Dermis blood vessel endothelial cell (primary cell): ENCODE results near the gene GABPB2. TPM values are rescaled to one million over a fixed set of nuclear protein-coding genes. Genes with fewer than 3 reads are reported as not detected.
A peak's percentile ranks its signal among the peaks of the same experiment; 100 is the strongest.
"Not testable (repeated sequence)": the region's sequence is repeated elsewhere in the genome, so short reads cannot be mapped to it uniquely, and the experiment has no call there.

Source experiments
- DNase-seq: peaks from one replicate; pipeline ENCODE4 v3.0.0; 2010
- total RNA-seq: library from RNA; depleted of rRNA; stranded (reverse); fragments of >200 nt; gene quantifications from 2 replicates; pipeline ENCODE4 v1.2.3, GENCODE V29; 2014

GABPB2 gene
- total RNA-seq, 1 donor from 2014 or later: 6.3 TPM

DNA sequence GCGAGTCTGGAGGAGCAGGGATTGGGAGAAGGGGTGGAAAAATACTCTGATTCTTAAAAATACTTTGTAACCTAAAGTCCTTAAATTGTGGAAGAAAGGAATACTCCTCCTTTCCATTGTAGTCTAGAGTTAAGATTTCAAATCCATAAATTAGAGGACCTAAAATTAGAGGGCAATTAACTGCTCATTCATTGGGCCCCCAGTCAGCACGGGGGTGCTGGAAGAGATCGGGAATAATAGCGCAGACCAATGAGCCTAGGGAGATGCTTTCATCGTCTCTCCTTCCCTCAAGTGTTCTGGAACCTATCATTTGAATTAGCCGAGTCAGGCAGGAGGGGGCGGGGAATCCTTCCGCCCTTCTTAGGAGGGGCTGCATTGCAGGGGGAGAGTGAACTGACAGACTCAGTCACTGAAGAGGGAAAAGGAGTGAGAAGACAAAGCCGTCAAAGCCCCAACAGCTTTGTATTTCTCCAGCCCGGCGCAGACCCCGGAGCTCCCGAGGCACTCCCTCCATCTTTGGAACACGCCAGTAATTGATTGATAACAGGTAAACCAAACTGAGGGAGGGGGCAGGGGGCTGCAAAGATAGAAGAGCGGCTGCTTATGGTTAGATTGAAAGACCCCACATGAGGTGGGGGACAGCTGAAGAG, 10.4 kb upstream of the GABPB2 start, which contains the start of gene MLLT11:
TSS of gene MLLT11 (plus strand) at position 391 of the 650 bp plus-strand sequence. CDS start 6,828 bp downstream, outside the sequence.
- DNase-seq: peak; percentile 63

GRCh38 chr1:151060657-151061421, 9.7 kb upstream of the GABPB2 start:
- DNase-seq: peak; percentile 24

- no peak for DNase-seq
These were observed 8.9 kb upstream of the GABPB2 start for GRCh38 chr1:151061704-151062103.

- peak; percentile 48 for DNase-seq
These were observed 7.7 kb upstream of the GABPB2 start for GRCh38 chr1:151062741-151063371.

GRCh38 chr1:151065089-151065645, 5.4 kb upstream of the GABPB2 start:
- DNase-seq: no peak

DNA sequence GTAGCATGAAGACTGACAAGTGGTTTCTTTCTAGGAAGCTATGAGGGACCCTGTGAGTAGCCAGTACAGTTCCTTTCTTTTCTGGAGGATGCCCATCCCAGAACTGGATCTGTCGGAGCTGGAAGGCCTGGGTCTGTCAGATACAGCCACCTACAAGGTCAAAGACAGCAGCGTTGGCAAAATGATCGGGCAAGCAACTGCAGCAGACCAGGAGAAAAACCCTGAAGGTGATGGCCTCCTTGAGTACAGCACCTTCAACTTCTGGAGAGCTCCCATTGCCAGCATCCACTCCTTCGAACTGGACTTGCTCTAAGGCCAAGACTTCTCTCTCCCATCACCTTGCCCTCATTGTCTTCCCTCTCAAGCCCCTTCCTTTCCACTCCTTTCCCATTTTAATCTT, 3.4 kb upstream of the GABPB2 start:
- no peak for DNase-seq

- DNase-seq: no peak
These were observed 1.5 kb upstream of the GABPB2 start for GRCh38 chr1:151069103-151069486.

DNA sequence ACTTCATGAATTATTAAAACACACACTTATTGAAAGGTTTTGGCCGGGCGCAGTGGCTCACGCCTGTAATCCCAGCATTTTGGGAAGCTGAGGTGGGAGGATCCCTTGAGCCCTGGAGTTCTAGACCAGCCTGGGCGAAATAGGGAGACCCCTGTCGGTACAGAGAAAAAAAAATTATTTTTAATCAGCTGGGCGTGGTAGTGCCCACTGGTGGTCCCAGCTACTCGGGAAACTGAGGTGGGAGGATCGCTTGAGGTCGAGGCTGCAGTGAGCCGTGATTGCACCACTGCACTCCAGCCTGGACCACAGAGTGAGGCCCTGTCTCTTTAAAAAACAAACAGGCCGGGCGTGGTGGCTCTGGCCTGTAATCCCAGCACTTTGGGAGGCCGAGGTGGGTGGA, 1.7 kb downstream of the GABPB2 start:
- DNase-seq: no peak

- DNase-seq: no peak
These were observed 15.5 kb downstream of the GABPB2 start for GRCh38 chr1:151085953-151086559.

- not testable (repeated sequence) for DNase-seq
These were observed 26.9 kb downstream of the GABPB2 start for GRCh38 chr1:151097426-151097825.

DNA sequence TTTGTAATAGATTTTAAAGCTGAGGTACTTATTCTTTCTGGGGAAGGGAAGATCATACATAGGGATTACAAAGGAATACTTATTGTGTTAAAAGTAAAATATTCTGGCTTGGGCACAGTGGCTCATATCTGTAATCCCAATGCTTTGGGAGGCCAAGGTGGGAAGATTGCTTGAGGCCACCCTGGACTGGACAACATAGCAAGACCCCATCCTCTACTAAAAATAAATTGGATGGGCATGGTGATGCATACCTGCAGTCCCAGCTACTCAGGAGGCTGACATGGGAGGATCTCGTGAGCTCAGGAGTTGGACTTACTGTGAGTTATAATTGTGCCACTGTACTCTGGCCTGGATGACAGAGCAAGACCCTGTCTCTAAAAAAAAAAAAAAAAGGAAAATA, 27.6 kb downstream of the GABPB2 start:
- no peak for DNase-seq

- no peak for DNase-seq
These were observed 34.1 kb downstream of the GABPB2 start for GRCh38 chr1:151104630-151105029.

DNA sequence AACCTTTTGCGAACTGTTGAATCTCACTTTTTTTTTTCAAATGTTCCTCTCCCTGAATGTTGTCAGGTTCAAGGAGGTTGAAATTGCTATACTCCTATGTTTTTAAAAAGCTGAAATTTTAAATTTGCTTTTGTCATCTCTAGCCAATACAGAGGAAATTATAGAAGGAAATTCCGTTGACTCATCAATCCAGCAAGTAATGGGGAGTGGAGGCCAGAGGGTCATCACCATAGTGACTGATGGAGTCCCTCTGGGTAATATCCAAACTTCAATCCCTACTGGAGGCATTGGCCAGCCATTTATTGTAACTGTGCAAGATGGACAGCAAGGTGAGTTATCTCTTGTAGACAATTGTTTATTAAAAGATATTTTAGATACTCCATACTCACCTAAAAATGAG, 36.3 kb downstream of the GABPB2 start:
- DNase-seq: peak; percentile 84

- DNase-seq: no peak
These were observed 37.8 kb downstream of the GABPB2 start for GRCh38 chr1:151108331-151108730.

DNA sequence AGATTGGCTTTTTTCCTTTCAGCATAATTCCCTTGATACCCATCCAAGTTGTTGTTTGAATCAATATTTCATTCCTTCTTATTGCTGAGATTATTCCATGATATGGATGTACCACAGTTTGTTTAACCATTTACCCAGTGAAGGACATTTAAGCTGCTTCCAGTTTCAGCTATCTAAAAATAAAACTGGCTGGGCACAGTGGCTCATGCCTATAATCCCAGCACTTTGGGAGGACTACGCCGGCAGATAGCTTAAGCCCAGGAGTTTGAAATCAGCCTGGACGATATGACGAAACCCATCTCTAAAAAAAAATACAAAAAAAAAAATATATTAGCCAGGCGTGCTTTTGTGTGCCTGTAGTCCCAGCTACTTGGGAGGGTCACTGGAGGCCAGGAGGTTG, 43.3 kb downstream of the GABPB2 start:
- DNase-seq: no peak

- DNase-seq: no peak
These were observed 54.3 kb downstream of the GABPB2 start for GRCh38 chr1:151124763-151125403.

DNA sequence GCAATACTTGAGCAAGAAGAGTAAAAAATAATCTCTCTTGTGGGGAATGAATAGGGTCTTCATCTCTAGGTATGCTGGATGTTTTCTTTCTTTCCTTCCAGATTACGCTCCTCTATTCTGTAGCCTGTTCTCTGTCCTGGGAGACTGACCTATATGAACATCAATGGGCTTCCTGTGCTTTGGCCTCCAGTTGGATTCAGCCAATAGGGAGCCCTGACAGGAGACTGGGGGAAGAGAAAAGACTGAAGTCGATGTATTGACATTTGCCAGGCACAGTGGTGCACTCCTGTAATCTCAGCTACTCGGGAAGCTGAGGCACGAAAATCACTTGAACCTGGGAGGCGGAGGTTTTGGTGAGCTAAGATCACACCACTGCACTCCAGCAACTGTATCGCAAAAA, 58.2 kb downstream of the GABPB2 start:
- no peak for DNase-seq

GRCh38 chr1:151130987-151131586, 60.5 kb downstream of the GABPB2 start:
- peak; percentile 94 for DNase-seq

DNA sequence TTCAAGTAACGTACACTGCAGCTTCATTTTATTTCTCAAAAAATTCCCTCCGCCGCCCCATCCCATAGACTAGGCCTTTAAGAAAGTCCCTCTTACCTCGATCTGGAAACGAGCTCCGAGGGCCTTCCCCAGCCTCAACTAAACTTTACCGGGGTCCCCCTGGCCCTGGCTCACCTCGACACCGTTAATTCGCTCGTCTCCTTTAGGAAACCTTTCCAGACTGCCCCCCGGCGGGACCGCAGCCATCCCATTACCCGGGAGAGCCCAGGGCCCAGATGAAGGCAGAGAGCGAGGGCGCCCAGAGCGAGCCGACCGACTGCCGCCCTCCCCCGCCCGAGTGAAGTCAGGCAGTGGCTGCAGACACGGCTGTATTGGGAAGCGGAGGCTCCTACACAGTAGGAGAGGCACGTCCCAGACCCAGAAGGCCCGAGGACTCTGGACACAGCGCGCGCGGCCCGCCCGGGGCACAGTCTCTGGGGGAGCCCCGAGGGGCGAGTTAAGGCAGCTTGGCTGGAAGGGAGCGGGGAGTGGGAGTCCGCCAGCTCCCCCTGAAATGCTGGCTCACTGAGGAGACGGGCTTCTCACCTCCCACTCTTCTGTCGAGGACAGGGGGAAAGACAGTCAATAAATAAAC, 61.3 kb downstream of the GABPB2 start:
- peak; percentile 35 for DNase-seq

DNA sequence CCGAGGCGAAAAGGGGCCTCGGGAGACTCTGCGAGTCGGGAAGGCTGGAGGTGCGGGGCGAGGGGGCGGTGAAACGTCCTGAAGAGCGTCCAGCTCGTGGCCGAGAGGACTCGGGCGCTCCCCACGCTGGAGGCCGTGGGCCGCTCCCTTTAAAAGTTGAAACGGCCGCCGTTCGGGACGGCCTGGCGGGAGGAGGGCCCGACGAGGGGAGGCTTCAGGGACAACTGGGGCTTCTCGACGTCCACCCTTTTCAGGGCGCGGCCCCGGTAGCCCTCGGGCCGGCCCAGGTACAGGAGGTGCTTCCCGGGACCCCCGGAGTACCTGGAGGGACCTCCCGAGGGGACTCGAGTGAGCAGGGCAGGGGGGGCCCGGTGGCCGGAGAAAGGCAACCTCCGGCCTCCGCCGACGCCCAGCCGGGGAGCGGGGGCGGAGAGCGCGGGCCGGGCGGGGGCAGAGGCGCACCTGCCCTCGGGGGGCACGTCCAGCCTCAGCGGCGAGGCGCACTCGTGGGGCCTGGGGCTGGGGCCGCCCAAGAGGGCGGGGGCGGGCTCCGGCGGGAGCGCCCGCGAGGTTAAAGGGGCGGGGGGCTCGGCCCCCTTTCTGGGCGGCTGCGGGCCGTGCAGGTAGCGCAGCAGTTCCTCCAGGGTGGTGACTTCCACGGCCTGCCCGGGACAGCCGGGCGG, 61.9 kb downstream of the GABPB2 start:
- DNase-seq: no peak
